ENCODE results near the gene PRKAB1.

The PRKAB1 gene

GRCh38 chr12:119630223-119630780 lies 37.6 kb upstream of the PRKAB1 start:
- no peak overlapping the region for H3K4me3 ChIP-seq (ENCODE audit: low read depth, low read length)
- no peak for TF ChIP-seq CTCF (IDR thresholded peaks at IDR 0.05; ENCODE audit: insufficient read depth, low read depth, low read length, missing control alignments)
- DNase-seq (ENCODE audit: low read depth): no peak

- no peak for TF ChIP-seq CTCF (IDR thresholded peaks at IDR 0.05; ENCODE audit: insufficient read depth, low read depth, low read length, missing control alignments)
- no peak overlapping the region for H3K4me3 ChIP-seq (ENCODE audit: low read depth, low read length)
- DNase-seq (ENCODE audit: low read depth): no peak
These were observed 36.9 kb upstream of the PRKAB1 start for GRCh38 chr12:119630962-119631550.

GRCh38 chr12:119631930-119632678 lies 35.8 kb upstream of the PRKAB1 start:
- TF ChIP-seq CTCF (IDR thresholded peaks at IDR 0.05; ENCODE audit: insufficient read depth, low read depth, low read length, missing control alignments): no peak
- DNase-seq (ENCODE audit: low read depth): no peak
- no peak overlapping the region for H3K4me3 ChIP-seq (ENCODE audit: low read depth, low read length)

- H3K4me3 ChIP-seq (ENCODE audit: low read depth, low read length): no peak overlapping the region
- TF ChIP-seq CTCF (IDR thresholded peaks at IDR 0.05; ENCODE audit: insufficient read depth, low read depth, low read length, missing control alignments): no peak
These were observed 33.2 kb upstream of the PRKAB1 start for GRCh38 chr12:119634743-119635142.

GRCh38 chr12:119642986-119643385 lies 24.9 kb upstream of the PRKAB1 start:
- DNase-seq (ENCODE audit: low read depth): no peak
- peak; percentile 43 for TF ChIP-seq CTCF (IDR thresholded peaks at IDR 0.05; ENCODE audit: insufficient read depth, low read depth, low read length, missing control alignments)
- H3K4me3 ChIP-seq (ENCODE audit: low read depth, low read length): no peak overlapping the region

More at GRCh38 chr12:119634743-119635142, 33.2 kb upstream of the PRKAB1 start:
- no peak for DNase-seq (ENCODE audit: low read depth)

GRCh38 chr12:119644930-119645329 lies 23.0 kb upstream of the PRKAB1 start:
- TF ChIP-seq CTCF (IDR thresholded peaks at IDR 0.05; ENCODE audit: insufficient read depth, low read depth, low read length, missing control alignments): no peak
- no peak for DNase-seq (ENCODE audit: low read depth)
- H3K4me3 ChIP-seq (ENCODE audit: low read depth, low read length): no peak overlapping the region

Data from GM12865 (cell line).